ENCODE measurements around the gene SLC16A3.

SLC16A3 gene

GRCh38 chr17:82287868-82288801 is 59.3 kb downstream of the SLC16A3 start:
- DNase-seq = no peak
